Measurements from ENCODE around the gene SRMS.
"Not testable (repeated sequence)": the region's sequence is repeated elsewhere in the genome, so short reads cannot be mapped to it uniquely, and the experiment has no call there.

SRMS gene

GRCh38 chr20:63565021-63565698, 17.6 kb upstream of the SRMS start:
- no peak for DNase-seq

DNA sequence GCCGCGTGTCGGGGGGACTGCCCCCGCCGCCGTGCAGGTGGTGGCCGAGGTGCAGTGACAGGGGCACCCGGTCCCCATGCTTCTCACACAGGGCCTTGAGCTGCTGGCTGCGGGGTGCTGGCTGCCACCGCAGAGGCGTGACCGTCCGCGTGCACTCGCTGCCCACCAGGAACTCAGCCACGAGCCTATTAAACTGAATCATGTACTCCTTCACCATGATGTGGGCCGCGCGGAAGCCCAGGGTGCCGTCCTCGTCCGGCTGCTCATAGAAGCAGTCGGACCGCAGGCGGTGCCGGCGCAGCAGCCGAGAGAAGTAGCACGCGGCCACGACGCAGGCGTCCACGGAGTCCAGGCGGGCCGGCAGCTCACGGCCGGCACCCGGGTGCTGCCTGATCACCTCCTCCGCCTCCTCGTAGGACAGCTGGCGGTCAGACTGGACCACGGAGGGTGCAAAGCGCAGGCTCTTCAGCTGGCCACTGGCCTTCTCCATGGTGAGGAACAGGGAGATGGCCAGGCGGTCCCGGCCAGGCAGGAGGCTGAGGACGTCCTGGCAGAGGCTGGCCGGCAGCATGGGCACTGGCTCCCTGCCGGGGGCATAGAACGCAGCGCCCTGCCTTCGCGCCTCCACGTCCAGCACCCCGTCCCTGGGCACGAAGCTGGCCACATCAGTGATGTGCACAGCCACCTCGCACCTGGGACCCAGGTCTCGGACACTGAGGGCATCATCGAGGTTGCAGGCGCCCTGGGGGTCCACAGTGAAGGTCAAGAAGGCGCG, 16.7 kb upstream of the SRMS start:
- DNase-seq: no peak

- peak in 1 of 3 experiments; percentile 54 for DNase-seq
Measured at GRCh38 chr20:63563225-63563935, 15.8 kb upstream of the SRMS start.

DNA sequence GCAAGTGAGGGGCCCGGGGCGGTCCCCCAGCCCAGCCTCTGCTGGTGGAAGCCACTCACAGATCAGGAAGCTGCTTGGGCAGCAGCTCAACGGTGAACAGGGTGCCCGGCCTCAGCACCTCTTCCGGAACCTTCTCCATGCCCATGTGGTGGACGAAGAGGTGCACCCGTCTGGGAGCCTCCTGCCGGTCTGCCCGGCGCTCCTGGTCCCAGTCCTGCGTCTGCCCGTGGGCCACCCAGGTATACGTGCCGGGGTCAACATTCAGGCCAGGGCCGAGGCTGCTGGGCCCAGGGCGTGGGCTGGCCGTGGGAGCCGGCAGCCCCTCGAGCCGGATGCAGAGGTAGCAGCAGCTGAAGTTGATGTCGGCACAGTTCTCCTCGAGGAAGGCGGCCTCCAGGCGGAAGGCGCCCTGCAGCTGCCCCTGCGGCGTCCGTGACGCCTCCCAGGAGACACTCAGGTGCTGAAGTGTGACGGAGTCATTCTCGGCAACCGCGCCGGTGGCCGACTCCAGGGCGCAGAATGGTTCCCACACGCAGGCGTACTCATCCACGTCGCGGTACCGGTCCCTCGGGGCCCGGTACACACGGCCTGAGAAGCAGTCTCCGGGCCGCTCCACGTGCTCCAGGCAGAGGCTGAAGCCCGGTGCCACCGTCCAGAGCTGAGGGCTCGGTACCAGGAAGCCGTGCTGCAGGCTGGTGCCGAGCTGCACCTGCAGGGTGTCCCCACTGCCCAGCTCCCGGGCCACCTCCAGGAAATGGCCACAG, 15.1 kb upstream of the SRMS start:
- DNase-seq: peak in 1 of 3 experiments; percentile 68

- no peak for DNase-seq
Measured at GRCh38 chr20:63561624-63562396, 14.3 kb upstream of the SRMS start.

GRCh38 chr20:63560856-63561609, 13.5 kb upstream of the SRMS start:
- DNase-seq: no peak

- DNase-seq: no peak
Measured at GRCh38 chr20:63560333-63560805, 12.8 kb upstream of the SRMS start.

DNA sequence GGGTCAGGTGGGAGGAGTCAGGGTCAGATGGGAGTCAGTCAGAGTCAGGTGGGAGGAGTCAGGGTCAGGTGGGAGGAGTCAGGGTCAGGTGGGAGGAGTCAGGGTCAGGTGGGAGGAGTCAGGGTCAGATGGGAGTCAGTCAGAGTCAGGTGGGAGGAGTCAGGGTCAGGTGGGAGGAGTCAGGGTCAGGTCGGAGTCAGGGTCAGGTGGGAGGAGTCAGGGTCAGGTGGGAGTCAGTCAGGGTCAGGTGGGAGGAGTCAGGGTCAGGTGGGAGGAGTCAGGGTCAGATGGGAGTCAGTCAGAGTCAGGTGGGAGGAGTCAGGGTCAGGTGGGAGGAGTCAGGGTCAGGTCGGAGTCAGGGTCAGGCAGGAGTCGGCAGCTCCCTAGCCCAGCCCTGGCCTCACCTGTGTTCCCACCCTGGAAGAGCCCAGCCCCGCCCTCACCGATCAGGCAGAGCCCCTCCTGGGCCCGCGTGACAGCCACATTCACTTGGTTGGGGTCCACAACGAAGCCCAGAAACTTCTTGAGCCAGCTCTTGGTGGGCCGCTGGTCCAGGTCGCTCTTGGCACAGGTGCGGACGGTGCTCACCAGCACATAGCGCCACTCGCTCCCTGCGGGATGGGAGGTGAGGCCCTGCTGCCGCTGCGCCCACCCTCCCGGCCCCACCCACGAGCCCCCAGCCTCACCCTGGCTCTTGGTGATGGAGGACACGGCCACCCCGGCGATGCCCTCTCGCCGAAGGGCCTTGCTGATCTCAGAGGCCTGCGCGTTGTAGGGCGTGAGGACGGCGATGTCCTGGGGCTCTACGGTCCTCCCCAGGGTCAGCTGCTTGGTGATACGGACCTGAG, 12.2 kb upstream of the SRMS start:
- not testable (repeated sequence) for DNase-seq

DNA sequence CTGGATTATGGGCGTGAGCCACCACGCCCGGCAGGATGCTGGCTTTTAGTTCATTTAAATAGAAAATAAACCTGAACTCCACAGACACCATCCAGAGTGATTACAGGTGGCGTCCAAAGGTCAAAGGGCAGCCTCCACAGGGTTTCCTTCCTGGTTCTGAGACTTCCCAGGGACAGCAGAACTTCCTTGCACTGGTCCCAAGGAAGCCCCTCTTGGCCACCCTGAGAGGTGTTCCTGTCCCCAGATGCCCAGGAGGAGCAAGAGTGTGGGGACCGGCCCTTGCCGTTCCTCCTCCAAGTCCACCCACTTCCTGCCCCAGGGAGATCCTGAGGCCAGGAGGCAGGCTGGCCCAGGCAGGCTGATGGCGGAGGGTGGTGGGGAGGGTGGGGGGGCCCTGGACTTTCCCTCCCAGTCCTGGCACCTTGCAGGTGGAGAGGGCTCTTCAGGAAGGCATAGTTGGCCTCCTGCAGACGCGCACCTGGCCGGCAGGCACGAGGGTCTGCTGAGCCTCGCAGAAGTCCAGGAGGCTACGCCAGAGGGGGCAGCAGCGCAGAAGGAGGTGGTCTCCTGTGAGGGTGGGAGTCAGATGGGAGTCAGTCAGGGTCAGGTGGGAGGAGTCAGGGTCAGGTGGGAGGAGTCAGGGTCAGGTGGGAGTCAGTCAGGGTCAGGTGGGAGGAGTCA, 11.4 kb upstream of the SRMS start:
- no peak for DNase-seq

DNA sequence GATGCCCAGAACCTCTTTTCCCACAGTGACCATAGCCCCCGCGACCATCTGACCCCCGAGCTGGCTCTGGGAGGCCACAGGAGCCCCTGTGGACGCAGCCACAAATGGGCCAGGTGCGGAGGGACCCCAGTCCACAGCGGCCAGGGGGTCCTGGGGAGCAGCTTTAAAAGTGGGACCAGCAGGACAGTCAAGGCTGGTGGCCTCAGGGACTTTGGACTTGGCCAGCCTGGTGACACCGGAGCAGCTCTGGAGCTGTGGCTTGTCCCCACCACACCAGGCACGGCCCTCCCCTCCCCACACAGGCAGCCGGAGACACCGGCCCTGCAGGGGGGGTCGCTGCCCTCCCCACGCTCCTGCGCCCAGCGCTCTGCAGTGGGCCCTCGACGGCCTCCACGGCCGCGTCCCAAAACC, 9.9 kb upstream of the SRMS start:
- DNase-seq: no peak

GRCh38 chr20:63556873-63557478, 9.4 kb upstream of the SRMS start:
- DNase-seq: peak in 1 of 3 experiments; percentile 40

DNA sequence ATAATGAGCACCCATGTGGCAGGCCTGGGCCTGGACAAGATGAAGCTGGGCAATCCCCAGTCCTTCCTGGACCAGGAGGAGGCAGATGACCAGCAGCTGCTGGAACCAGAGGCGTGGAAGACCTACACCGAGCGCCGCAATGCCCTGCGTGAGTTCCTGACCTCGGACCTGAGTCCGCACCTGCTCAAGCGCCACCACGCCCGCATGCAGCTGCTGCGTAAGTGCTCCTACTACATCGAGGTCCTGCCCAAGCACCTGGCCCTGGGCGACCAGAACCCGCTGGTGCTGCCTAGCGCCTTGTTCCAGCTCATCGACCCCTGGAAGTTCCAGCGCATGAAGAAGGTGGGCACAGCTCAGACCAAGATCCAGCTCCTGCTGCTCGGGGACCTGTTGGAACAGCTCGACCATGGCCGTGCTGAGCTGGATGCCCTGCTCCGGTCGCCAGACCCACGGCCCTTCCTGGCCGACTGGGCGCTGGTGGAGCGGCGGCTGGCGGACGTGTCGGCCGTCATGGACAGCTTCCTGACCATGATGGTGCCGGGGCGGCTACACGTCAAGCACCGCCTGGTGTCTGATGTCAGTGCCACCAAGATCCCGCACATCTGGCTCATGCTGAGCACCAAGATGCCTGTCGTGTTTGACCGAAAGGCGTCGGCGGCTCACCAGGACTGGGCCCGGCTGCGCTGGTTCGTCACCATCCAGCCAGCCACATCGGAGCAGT, 8.3 kb upstream of the SRMS start:
- DNase-seq: peak in 2 of 3 experiments; percentile 8 to 15

GRCh38 chr20:63554361-63555278, 7.1 kb upstream of the SRMS start:
- peak in 2 of 3 experiments; percentile 12 to 47 for DNase-seq

DNA sequence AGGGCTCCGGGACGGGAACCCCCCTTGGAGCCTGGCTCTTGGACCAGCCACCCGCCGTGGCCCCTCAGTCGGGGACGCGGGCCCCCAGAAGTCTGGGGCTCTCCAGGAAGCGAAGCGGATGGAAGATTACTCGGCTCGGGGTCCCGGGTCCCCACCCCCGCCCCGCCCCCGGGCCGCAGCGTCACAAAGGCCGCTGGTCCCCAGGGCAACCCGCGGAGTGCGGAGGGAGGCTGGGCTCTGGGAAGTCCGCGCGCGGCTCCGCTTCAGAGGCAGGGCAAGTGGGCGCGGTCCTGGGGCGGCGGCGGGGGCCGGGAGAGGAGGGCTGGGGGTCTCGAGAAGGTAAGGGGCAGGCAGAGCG, 6.4 kb upstream of the SRMS start, which contains the start of gene FNDC11:
TSS of gene FNDC11 (plus strand) at position 227 of the 358 bp plus-strand sequence. CDS start 1,505 bp downstream, outside the sequence.
- peak; percentile 46 to 82 (median 80) for DNase-seq

DNA sequence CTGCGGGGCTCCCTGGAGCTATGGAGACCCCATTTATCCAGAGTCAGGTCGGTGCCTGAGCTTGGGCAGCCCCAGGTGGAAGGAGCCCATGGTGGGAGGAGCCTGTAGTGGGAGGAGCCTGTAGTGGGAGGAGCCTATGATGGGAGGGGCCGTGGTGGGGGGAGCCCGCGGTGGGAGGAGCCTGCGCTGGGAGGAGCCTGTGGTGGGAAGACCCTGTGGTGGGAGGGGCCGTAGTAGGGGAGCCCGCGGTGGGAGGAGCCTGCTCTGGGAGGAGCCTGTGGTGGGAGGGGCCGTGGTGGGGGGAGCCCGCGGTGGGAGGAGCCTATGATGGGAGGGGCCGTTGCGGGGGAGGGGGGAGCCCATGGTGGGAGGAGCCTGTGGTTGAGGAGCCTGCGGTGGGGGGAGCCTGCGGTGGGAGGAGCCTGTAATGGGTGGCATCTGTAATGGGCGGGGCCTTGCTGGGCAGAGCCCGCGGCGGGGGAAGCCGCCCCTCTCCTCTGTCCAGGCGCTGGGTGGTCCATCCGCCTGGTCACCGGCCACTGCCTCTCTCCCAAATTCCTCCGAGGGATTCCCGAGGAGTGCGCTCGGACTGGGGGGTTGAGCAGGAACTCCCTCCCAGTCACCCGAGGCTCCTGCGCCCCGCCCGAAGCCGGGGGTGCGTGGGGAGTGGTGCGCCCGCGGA, 5.8 kb upstream of the SRMS start:
- peak; percentile 79 to 97 (median 94) for DNase-seq

GRCh38 chr20:63552481-63553249, 5.1 kb upstream of the SRMS start:
- no peak for DNase-seq
